Chondrocyte (in vitro differentiated cells): ENCODE measurements around the gene ERFE. TPM values are rescaled to one million over a fixed set of nuclear protein-coding genes. Genes with fewer than 3 reads are reported as not detected.
A peak's percentile ranks its signal among the peaks of the same experiment; 100 is the strongest.

Experiments
- DNase-seq: peaks from one replicate; pipeline ENCODE4 v3.0.0; 2021; ENCODE audit warnings: mixed read lengths, low spot score
- H3K27ac Mint-ChIP-seq: one replicate; pipeline ENCODE4 v1.8.0; 2021; ENCODE audit warnings: mild to moderate bottlenecking, moderate library complexity, mixed read lengths; ENCODE audit not compliant: unreplicated experiment
- H3K27me3 Mint-ChIP-seq: 2 replicates; pipeline ENCODE4 v1.8.0; 2021; ENCODE audit warnings: low read depth, mixed read lengths
- H3K36me3 Mint-ChIP-seq: 2 replicates; pipeline ENCODE4 v1.8.0; 2021; ENCODE audit warnings: low read depth, mixed read lengths
- H3K4me1 Mint-ChIP-seq: 2 replicates; pipeline ENCODE4 v1.8.0; 2021; ENCODE audit warnings: low read depth, mild to moderate bottlenecking, mixed read lengths
- H3K4me3 Mint-ChIP-seq: one replicate; pipeline ENCODE4 v1.8.0; 2021; ENCODE audit warnings: mild to moderate bottlenecking, moderate library complexity, mixed read lengths; ENCODE audit not compliant: unreplicated experiment
- H3K9me3 Mint-ChIP-seq: 2 replicates; pipeline ENCODE4 v1.8.0; 2021; ENCODE audit warnings: low read depth, mixed read lengths
- total RNA-seq: library from RNA; stranded (reverse); gene quantifications from 3 replicates; pipeline ENCODE4 v1.2.1, GENCODE V29; 2021
- TF ChIP-seq, protein P1 (sequence below): fragments of 200-600 bp; sonication (generic); IDR thresholded peaks from 2 replicates; pipeline ENCODE4 v1.5.0; 2021; ENCODE audit warnings: antibody characterized with exemption, mild to moderate bottlenecking, moderate library complexity

ERFE gene
- total RNA-seq, 1 donor from 2014 or later, result 10.3 TPM

DNA sequence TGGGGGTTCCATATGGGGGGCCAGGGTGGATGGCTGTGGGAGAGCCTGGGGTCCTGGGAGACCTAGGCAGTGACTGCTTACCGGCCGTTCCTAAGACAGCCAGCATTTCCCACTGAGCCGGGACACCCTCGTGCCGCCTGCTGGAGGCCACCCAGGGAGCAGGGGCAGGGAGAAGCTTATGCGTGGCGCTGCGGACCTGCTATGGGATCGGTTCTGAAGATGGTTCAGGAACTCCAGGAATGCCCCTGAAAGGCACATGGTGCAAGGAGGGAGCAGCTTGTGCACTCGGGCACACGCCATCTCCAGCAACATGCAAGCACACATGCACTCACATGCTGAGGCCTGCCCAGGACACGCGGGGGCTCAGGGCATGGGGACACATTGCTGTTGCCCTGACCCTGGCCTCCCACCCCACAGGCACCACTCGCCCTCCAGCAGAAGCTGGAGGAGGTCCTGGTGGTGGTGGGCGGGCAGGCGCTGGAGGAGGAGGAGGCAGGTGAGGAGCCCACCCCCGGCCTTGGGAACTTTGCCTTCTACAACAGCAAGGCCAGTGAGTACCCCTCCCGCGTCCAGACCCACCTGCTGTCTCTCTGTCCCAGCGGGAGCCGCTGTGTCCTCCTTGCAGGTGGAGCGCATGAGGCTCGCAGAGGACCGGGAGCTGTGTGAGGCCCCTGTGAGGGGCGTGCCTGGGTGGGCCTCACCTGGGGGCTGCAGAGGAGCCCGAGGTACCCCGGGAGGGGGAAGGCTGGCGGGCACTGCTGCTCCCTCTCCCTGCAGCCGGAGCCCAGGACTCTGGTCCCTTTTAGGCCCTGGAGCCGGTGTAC is 16.2 kb upstream of the ERFE start:
- Mint-ChIP-seq H3K4me1 (peaks cover 46% of the 10 kb centered on the region), H3K9me3 (no peaks in the 10 kb centered on the region), H3K27ac (peak overlapping the region; percentile 70), H3K4me3 (peak overlapping the region; percentile 68), H3K27me3 (no peaks in the 10 kb centered on the region), H3K36me3 (peaks cover 9% of the 10 kb centered on the region)
- no peak for DNase-seq
- TF ChIP-seq, protein P1, sequence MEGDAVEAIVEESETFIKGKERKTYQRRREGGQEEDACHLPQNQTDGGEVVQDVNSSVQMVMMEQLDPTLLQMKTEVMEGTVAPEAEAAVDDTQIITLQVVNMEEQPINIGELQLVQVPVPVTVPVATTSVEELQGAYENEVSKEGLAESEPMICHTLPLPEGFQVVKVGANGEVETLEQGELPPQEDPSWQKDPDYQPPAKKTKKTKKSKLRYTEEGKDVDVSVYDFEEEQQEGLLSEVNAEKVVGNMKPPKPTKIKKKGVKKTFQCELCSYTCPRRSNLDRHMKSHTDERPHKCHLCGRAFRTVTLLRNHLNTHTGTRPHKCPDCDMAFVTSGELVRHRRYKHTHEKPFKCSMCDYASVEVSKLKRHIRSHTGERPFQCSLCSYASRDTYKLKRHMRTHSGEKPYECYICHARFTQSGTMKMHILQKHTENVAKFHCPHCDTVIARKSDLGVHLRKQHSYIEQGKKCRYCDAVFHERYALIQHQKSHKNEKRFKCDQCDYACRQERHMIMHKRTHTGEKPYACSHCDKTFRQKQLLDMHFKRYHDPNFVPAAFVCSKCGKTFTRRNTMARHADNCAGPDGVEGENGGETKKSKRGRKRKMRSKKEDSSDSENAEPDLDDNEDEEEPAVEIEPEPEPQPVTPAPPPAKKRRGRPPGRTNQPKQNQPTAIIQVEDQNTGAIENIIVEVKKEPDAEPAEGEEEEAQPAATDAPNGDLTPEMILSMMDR, result no peak

DNA sequence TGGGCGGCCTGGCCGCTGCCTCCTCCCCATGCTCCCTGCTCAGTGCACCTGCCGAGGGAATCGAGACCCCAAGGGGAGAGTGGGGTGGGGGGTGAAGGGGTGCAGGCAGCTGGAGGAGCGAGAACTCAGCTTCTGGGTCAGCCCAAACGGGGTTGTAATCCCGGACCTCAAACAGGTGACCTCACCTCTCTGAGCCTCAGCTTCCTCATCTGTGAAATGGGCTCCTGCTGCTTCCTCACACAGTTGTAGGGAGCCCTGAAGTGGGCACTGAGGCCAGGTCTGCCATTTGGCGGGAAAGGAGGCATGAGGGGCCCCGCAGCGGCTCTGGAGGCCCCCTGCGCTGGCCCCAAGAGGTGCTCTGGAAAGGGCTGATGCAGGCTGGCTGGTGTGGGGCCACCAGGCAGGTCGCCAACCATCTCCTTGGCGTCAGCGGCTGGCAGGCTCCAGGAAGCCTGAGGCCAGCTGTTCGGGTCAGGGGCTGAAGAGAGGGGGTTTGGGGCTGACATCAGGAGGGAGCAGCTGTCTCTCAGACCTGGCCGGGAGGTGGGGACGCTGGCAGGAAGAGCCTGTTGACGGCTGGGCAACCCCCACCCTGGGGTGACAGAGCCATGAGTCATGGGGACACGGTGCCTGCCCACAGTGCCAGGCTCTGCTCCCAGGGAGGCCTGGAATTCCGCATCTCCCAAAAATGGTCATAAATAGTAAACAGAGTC is 15.4 kb upstream of the ERFE start:
- TF ChIP-seq, protein P1, result no peak
- Mint-ChIP-seq H3K27ac (peak overlapping the region; percentile 70), H3K9me3 (no peaks in the 10 kb centered on the region), H3K4me1 (peaks cover 38% of the 10 kb centered on the region), H3K27me3 (no peaks in the 10 kb centered on the region), H3K4me3 (peak overlapping the region; percentile 55), H3K36me3 (peaks cover 9% of the 10 kb centered on the region)
- DNase-seq, result no peak

DNA sequence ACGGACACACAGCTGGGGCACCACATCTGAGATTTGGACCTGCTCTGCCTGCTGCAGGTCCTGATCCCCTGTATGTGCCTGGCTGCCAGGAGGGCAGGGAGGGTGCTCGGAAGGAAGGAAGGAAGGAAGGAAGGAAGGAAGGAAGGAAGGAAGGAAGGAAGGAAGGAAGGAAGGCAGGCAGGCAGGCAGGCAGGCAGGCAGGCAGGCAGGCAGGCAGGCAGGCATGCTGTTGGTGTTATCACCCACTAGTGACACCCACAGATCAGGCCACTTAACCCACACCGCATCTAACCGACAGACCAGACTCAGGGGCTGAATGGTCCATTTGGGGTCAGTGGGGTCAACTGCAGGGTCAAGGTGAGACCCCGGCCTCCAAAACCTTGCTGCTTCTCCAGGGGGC is 14.5 kb upstream of the ERFE start:
- TF ChIP-seq, protein P1, result no peak
- H3K27ac Mint-ChIP-seq, result no peak overlapping the region
- peaks cover 9% of the 10 kb centered on the region for H3K36me3 Mint-ChIP-seq
- H3K27me3 Mint-ChIP-seq, result no peaks in the 10 kb centered on the region
- no peak for DNase-seq
- no peak overlapping the region for H3K4me3 Mint-ChIP-seq
- H3K9me3 Mint-ChIP-seq, result no peaks in the 10 kb centered on the region
- peaks cover 35% of the 10 kb centered on the region for H3K4me1 Mint-ChIP-seq

DNA sequence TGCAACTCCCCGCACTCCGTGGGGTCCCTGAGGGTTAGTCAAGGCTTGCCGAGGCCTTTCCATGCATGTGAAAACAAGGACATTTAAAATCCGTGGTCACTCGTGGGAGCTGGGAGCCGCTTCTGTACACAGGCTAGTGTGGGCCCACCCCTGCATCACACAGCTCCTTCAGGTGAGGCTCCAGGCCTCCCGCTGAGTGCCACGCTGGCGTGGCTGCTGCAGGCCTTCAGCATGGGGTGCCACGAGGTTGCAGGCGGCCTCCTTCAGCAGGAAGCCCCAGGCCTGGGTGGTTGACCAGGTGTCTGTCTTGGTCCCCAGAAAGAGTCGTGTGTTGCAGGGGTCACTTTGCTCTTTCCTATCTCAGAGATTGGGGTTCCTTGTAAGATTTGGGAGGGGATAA is 13.7 kb upstream of the ERFE start:
- H3K4me1 Mint-ChIP-seq, result peaks cover 30% of the 10 kb centered on the region
- H3K27me3 Mint-ChIP-seq, result no peaks in the 10 kb centered on the region
- peaks cover 9% of the 10 kb centered on the region for H3K36me3 Mint-ChIP-seq
- no peak overlapping the region for H3K27ac Mint-ChIP-seq
- no peak for DNase-seq
- H3K9me3 Mint-ChIP-seq, result no peaks in the 10 kb centered on the region
- no peak overlapping the region for H3K4me3 Mint-ChIP-seq
- TF ChIP-seq, protein P1, result no peak

DNA sequence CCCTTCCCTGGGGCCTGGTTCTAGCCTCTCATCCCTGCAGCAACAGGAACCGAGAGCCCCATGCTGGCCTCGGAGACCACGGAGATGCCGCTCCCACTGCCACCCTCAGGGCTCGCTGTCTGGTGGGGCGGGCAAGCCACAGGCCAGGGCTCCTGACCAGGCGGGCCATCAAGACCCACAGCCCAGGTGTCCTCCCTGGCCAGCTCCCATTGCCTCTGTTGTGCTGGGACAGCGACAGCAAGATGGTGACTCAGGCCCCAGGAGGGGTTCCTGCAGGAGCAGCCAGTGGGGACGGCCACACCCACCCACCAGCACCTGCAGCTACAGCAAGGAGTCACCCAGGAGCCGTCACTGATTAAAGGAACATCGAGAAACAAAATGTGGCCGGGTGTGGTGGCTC is 12.9 kb upstream of the ERFE start:
- H3K27me3 Mint-ChIP-seq, result no peaks in the 10 kb centered on the region
- peaks cover 9% of the 10 kb centered on the region for H3K36me3 Mint-ChIP-seq

More for the DNA sequence above, 12.9 kb upstream of the ERFE start:
- H3K4me3 Mint-ChIP-seq, result no peak overlapping the region
- no peak for DNase-seq
- TF ChIP-seq, protein P1, result no peak
- H3K9me3 Mint-ChIP-seq, result no peaks in the 10 kb centered on the region
- peaks cover 28% of the 10 kb centered on the region for H3K4me1 Mint-ChIP-seq
- no peak overlapping the region for H3K27ac Mint-ChIP-seq
